ENCODE results near the gene FHIT. TPM values are rescaled to one million over a fixed set of nuclear protein-coding genes. Genes with fewer than 3 reads are reported as not detected.
A peak's percentile ranks its signal among the peaks of the same experiment; 100 is the strongest.
"Not testable (repeated sequence)": the region's sequence is repeated elsewhere in the genome, so short reads cannot be mapped to it uniquely, and the experiment has no call there.

The FHIT gene
- polyA plus RNA-seq, 3 donors, result 25.7 to 31.0 (median 25.7) TPM

GRCh38 chr3:60917141-60917540, 334.1 kb downstream of the FHIT start:
- DNase-seq (ENCODE audit: extremely low read depth in 1 of 11, low read depth in 9 of 11, low spot score in 4 of 11), result no peak

- peak in 5 of 11 donors; percentile 4 to 18 (median 11) for DNase-seq (ENCODE audit: extremely low read depth in 1 of 11, low read depth in 9 of 11, low spot score in 4 of 11)
Measured at GRCh38 chr3:60916546-60916945, 334.7 kb downstream of the FHIT start.

GRCh38 chr3:60913474-60913873, 337.8 kb downstream of the FHIT start:
- DNase-seq (ENCODE audit: extremely low read depth in 1 of 11, low read depth in 9 of 11, low spot score in 4 of 11), result no peak

- DNase-seq (ENCODE audit: extremely low read depth in 1 of 11, low read depth in 9 of 11, low spot score in 4 of 11), result no peak
Measured at GRCh38 chr3:60912876-60913275, 338.4 kb downstream of the FHIT start.

- DNase-seq (ENCODE audit: extremely low read depth in 1 of 11, low read depth in 9 of 11, low spot score in 4 of 11), result no peak
Measured at GRCh38 chr3:60912142-60912541, 339.1 kb downstream of the FHIT start.

- no peak for DNase-seq (ENCODE audit: extremely low read depth in 1 of 11, low read depth in 9 of 11, low spot score in 4 of 11)
Measured at GRCh38 chr3:60909526-60909925, 341.7 kb downstream of the FHIT start.

- no peak for DNase-seq (ENCODE audit: extremely low read depth in 1 of 11, low read depth in 9 of 11, low spot score in 4 of 11)
Measured at GRCh38 chr3:60906283-60906682, 345.0 kb downstream of the FHIT start.

- no peak for DNase-seq (ENCODE audit: extremely low read depth in 1 of 11, low read depth in 9 of 11, low spot score in 4 of 11)
Measured at GRCh38 chr3:60898321-60898720, 352.9 kb downstream of the FHIT start.

- DNase-seq (ENCODE audit: extremely low read depth in 1 of 11, low read depth in 9 of 11, low spot score in 4 of 11), result no peak
Measured at GRCh38 chr3:60893946-60894345, 357.3 kb downstream of the FHIT start.

- no peak for DNase-seq (ENCODE audit: extremely low read depth in 1 of 11, low read depth in 9 of 11, low spot score in 4 of 11)
Measured at GRCh38 chr3:60890226-60890625, 361.0 kb downstream of the FHIT start.

GRCh38 chr3:60888952-60889351, 362.3 kb downstream of the FHIT start:
- DNase-seq (ENCODE audit: extremely low read depth in 1 of 11, low read depth in 9 of 11, low spot score in 4 of 11), result not testable (repeated sequence)

GRCh38 chr3:60887574-60887973, 363.7 kb downstream of the FHIT start:
- no peak for DNase-seq (ENCODE audit: extremely low read depth in 1 of 11, low read depth in 9 of 11, low spot score in 4 of 11)

- no peak for DNase-seq (ENCODE audit: extremely low read depth in 1 of 11, low read depth in 9 of 11, low spot score in 4 of 11)
Measured at GRCh38 chr3:60886518-60886917, 364.7 kb downstream of the FHIT start.

- DNase-seq (ENCODE audit: extremely low read depth in 1 of 11, low read depth in 9 of 11, low spot score in 4 of 11), result no peak
Measured at GRCh38 chr3:60884005-60884404, 367.2 kb downstream of the FHIT start.

GRCh38 chr3:60877188-60877587, 374.1 kb downstream of the FHIT start:
- DNase-seq (ENCODE audit: extremely low read depth in 1 of 11, low read depth in 9 of 11, low spot score in 4 of 11), result no peak

- no peak for DNase-seq (ENCODE audit: extremely low read depth in 1 of 11, low read depth in 9 of 11, low spot score in 4 of 11)
Measured at GRCh38 chr3:60870396-60870795, 380.9 kb downstream of the FHIT start.

- DNase-seq (ENCODE audit: extremely low read depth in 1 of 11, low read depth in 9 of 11, low spot score in 4 of 11), result no peak
Measured at GRCh38 chr3:60867200-60867599, 384.1 kb downstream of the FHIT start.

GRCh38 chr3:60856257-60857046, 394.8 kb downstream of the FHIT start:
- DNase-seq (ENCODE audit: extremely low read depth in 1 of 11, low read depth in 9 of 11, low spot score in 4 of 11), result no peak

- DNase-seq (ENCODE audit: extremely low read depth in 1 of 11, low read depth in 9 of 11, low spot score in 4 of 11), result no peak
Measured at GRCh38 chr3:60855250-60855649, 396.0 kb downstream of the FHIT start.

- no peak for DNase-seq (ENCODE audit: extremely low read depth in 1 of 11, low read depth in 9 of 11, low spot score in 4 of 11)
Measured at GRCh38 chr3:60854791-60855190, 396.5 kb downstream of the FHIT start.

- no peak for DNase-seq (ENCODE audit: extremely low read depth in 1 of 11, low read depth in 9 of 11, low spot score in 4 of 11)
Measured at GRCh38 chr3:60847791-60848190, 403.5 kb downstream of the FHIT start.
